ENCODE measurements around the gene OASL.

DNA sequence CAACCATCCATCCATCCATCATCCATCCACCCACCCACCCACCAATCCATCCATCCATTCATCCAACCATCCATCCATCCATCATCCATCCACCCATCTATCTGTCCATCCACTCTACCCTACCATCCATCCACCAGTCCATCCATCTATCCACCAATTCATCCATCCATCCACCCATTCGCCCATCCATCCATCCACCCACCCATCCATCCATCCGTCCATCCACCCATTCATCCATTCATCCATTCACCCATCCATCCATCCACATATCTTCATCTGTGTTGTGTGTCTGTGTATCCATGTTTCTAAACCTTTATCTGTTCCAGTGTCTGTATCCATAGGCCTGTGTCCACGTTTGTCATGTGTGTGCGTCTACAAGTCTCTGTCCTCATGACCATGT is 50.8 kb downstream of the OASL start:
- TF ChIP-seq, protein P1, sequence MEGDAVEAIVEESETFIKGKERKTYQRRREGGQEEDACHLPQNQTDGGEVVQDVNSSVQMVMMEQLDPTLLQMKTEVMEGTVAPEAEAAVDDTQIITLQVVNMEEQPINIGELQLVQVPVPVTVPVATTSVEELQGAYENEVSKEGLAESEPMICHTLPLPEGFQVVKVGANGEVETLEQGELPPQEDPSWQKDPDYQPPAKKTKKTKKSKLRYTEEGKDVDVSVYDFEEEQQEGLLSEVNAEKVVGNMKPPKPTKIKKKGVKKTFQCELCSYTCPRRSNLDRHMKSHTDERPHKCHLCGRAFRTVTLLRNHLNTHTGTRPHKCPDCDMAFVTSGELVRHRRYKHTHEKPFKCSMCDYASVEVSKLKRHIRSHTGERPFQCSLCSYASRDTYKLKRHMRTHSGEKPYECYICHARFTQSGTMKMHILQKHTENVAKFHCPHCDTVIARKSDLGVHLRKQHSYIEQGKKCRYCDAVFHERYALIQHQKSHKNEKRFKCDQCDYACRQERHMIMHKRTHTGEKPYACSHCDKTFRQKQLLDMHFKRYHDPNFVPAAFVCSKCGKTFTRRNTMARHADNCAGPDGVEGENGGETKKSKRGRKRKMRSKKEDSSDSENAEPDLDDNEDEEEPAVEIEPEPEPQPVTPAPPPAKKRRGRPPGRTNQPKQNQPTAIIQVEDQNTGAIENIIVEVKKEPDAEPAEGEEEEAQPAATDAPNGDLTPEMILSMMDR (conservative IDR thresholded peaks at IDR 0.05), result no peak
- TF ChIP-seq EZH2 (IDR thresholded peaks at IDR 0.05; ENCODE audit: low read depth), result no peak
